GM20000 (cell line): ENCODE measurements around the gene EXOC4.
"Not testable (repeated sequence)": the region's sequence is repeated elsewhere in the genome, so short reads cannot be mapped to it uniquely, and the experiment has no call there.

Source experiments
- DNase-seq: peaks from one replicate; pipeline ENCODE4 v3.0.0; 2012; ENCODE audit warnings: low spot score
- CTCF ChIP-seq: IDR thresholded peaks from 2 replicates; pipeline ENCODE4 v1.5.1; 2012; ENCODE audit warnings: mild to moderate bottlenecking, control low read depth; ENCODE audit errors: extremely low read depth, missing control alignments

EXOC4 gene

GRCh38 chr7:133771788-133772419 lies 519.0 kb downstream of the EXOC4 start:
- TF ChIP-seq CTCF = no peak
- DNase-seq = no peak

- DNase-seq = no peak
- no peak for TF ChIP-seq CTCF
These were observed 520.7 kb downstream of the EXOC4 start for GRCh38 chr7:133773601-133774000.

GRCh38 chr7:133775201-133775600 lies 522.3 kb downstream of the EXOC4 start:
- no peak for DNase-seq
- TF ChIP-seq CTCF = no peak

- no peak for TF ChIP-seq CTCF
- no peak for DNase-seq
These were observed 523.4 kb downstream of the EXOC4 start for GRCh38 chr7:133776266-133776665.

GRCh38 chr7:133777701-133778100 lies 524.8 kb downstream of the EXOC4 start:
- no peak for TF ChIP-seq CTCF
- no peak for DNase-seq

- no peak for TF ChIP-seq CTCF
- DNase-seq = peak; percentile 41
These were observed 525.6 kb downstream of the EXOC4 start for GRCh38 chr7:133778472-133778871.

- not testable (repeated sequence) for DNase-seq
These were observed 526.7 kb downstream of the EXOC4 start for GRCh38 chr7:133779538-133779937.

GRCh38 chr7:133780912-133781311 lies 528.0 kb downstream of the EXOC4 start:
- no peak for TF ChIP-seq CTCF
- DNase-seq = no peak
